Activated CD8-positive, alpha-beta T cell treated with anti-CD3 and anti-CD28 coated beads, Interleukin-2, amount 10 ng/mL, durations not matched to agents 7 days and 5 days (primary cell): ENCODE results near the gene POLG. TPM values are rescaled to one million over a fixed set of nuclear protein-coding genes. Genes with fewer than 3 reads are reported as not detected.

Experiments
- ATAC-seq: fragments of 150-1000 bp; cut with Tn5 transposase; one replicate; pipeline ENCODE4 v1.10.0; 2021; ENCODE audit warnings: moderate library complexity
- CTCF ChIA-PET: fragments of 350-600 bp; sonication (Branson Sonifier 250); formaldehyde crosslinking; loops from one replicate; lab custom pipeline; 2021; ENCODE audit warnings: antibody characterized with exemption; lab: Charles Lee
- POLR2A ChIA-PET: fragments of 350-600 bp; sonication (Branson Sonifier 250); formaldehyde crosslinking; loops from one replicate; lab custom pipeline; 2021; ENCODE audit warnings: antibody characterized with exemption; lab: Charles Lee
- DNase-seq: peaks from one replicate; pipeline ENCODE4 v3.0.0-alpha.2; 2020
- H3K27ac Mint-ChIP-seq: one replicate; pipeline ENCODE4 v1.8.0; 2021; ENCODE audit warnings: mild to moderate bottlenecking, mixed read lengths
- H3K27me3 Mint-ChIP-seq: one replicate; pipeline ENCODE4 v1.8.0; 2021; ENCODE audit warnings: low read depth, mixed read lengths
- H3K36me3 Mint-ChIP-seq: one replicate; pipeline ENCODE4 v1.8.0; 2021; ENCODE audit warnings: low read depth, mixed read lengths
- H3K4me1 Mint-ChIP-seq: one replicate; pipeline ENCODE4 v1.8.0; 2021; ENCODE audit warnings: low read depth, mixed read lengths
- H3K4me3 Mint-ChIP-seq: one replicate; pipeline ENCODE4 v1.8.0; 2021; ENCODE audit warnings: mild to moderate bottlenecking, mixed read lengths
- H3K9me3 Mint-ChIP-seq: one replicate; pipeline ENCODE4 v1.8.0; 2022; ENCODE audit warnings: mixed read lengths; ENCODE audit not compliant: insufficient read depth
- total RNA-seq, 2 experiments: library from RNA; stranded (reverse); gene quantifications; one replicate each; pipeline ENCODE4 v1.2.3, GENCODE V29; 2021

Gene POLG
- total RNA-seq, 2 experiments from 2014 or later, result 121 to 128 TPM

- no peak for DNase-seq
- Mint-ChIP-seq H3K4me1 (peaks cover 6% of the 10 kb centered on the region), H3K9me3 (no peaks in the 10 kb centered on the region), H3K4me3 (no peak overlapping the region), H3K36me3 (no peaks in the 10 kb centered on the region), H3K27me3 (peaks cover 82% of the 10 kb centered on the region), H3K27ac (no peak overlapping the region)
- ATAC-seq, result no peak
- ChIA-PET POLR2A (interaction anchor here (1.3 kb wide), 1 partner anchor 18 kb away, joined by 3 read pairs; no protein-coding TSS in a partner anchor), CTCF (interaction anchor here (0.8 to 4.8 kb wide), 4 partner anchors 8 to 32 kb away, joined by 3 to 35 read pairs (median 12); no protein-coding TSS in a partner anchor)
These were observed 42.6 kb upstream of the POLG start for GRCh38 chr15:89377024-89377841.

DNA sequence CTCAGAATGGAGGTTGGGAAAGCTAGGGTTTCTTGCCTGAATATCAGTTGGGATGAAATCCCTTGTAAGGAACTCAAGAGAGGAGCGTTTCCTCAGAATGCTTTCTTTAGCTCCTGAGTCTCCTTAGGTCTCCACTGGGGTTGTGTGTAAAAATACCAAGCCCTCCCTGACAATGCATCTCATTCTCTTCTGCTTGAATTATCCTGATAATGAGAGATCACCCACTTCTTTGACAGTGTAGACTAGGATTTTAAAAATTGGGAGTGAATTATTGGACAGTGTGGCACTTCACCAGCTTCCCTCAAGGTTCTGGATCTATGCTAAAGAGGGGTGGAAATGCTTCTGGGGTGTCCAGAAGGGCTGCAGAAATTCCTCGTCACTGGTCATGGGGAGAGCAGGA, 41.8 kb upstream of the POLG start:
- ATAC-seq, result no peak
- H3K4me3 Mint-ChIP-seq, result no peak overlapping the region
- ChIA-PET CTCF (interaction anchor here (0.8 to 4.8 kb wide), 3 partner anchors 8 to 23 kb away, joined by 3 to 35 read pairs (median 17); no protein-coding TSS in a partner anchor), POLR2A (no interaction called here)
- H3K36me3 Mint-ChIP-seq, result no peaks in the 10 kb centered on the region
- H3K4me1 Mint-ChIP-seq, result peaks cover 6% of the 10 kb centered on the region
- no peak overlapping the region for H3K27ac Mint-ChIP-seq
- peaks cover 85% of the 10 kb centered on the region for H3K27me3 Mint-ChIP-seq
- no peak for DNase-seq
- no peaks in the 10 kb centered on the region for H3K9me3 Mint-ChIP-seq

- Mint-ChIP-seq H3K36me3 (no peaks in the 10 kb centered on the region), H3K4me3 (no peak overlapping the region), H3K4me1 (peaks cover 9% of the 10 kb centered on the region), H3K27ac (no peak overlapping the region), H3K27me3 (peaks cover 82% of the 10 kb centered on the region), H3K9me3 (no peaks in the 10 kb centered on the region)
- ATAC-seq (no peak), DNase-seq (no peak)
- ChIA-PET POLR2A (no interaction called here), CTCF (interaction anchor here (0.6 to 3.8 kb wide), 2 partner anchors 16 to 116 kb away, joined by 3 to 35 read pairs; no protein-coding TSS in a partner anchor)
These were observed 40.7 kb upstream of the POLG start for GRCh38 chr15:89375093-89376005.

- CTCF ChIA-PET, result interaction anchor here (0.6 to 3.8 kb wide), 2 partner anchors 15 to 117 kb away, joined by 3 to 35 read pairs; no protein-coding TSS in a partner anchor
- Mint-ChIP-seq H3K27me3 (peaks cover 81% of the 10 kb centered on the region), H3K9me3 (no peaks in the 10 kb centered on the region), H3K27ac (no peak overlapping the region), H3K4me1 (peaks cover 9% of the 10 kb centered on the region), H3K36me3 (no peaks in the 10 kb centered on the region), H3K4me3 (no peak overlapping the region)
- POLR2A ChIA-PET, result no interaction called here
- no peak for DNase-seq
- ATAC-seq, result no peak
These were observed 39.7 kb upstream of the POLG start for GRCh38 chr15:89374086-89374981.

GRCh38 chr15:89372069-89372935, 37.7 kb upstream of the POLG start:
- Mint-ChIP-seq H3K36me3 (no peaks in the 10 kb centered on the region), H3K4me1 (peaks cover 4% of the 10 kb centered on the region), H3K27me3 (peaks cover 82% of the 10 kb centered on the region), H3K9me3 (no peaks in the 10 kb centered on the region), H3K27ac (no peak overlapping the region), H3K4me3 (no peak overlapping the region)
- CTCF ChIA-PET, result interaction anchor here (1.4 to 2.1 kb wide), 4 partner anchors 13 to 58 kb away, joined by 3 to 23 read pairs (median 5); no protein-coding TSS in a partner anchor
- DNase-seq (no peak), ATAC-seq (no peak)
- POLR2A ChIA-PET, result no interaction called here

DNA sequence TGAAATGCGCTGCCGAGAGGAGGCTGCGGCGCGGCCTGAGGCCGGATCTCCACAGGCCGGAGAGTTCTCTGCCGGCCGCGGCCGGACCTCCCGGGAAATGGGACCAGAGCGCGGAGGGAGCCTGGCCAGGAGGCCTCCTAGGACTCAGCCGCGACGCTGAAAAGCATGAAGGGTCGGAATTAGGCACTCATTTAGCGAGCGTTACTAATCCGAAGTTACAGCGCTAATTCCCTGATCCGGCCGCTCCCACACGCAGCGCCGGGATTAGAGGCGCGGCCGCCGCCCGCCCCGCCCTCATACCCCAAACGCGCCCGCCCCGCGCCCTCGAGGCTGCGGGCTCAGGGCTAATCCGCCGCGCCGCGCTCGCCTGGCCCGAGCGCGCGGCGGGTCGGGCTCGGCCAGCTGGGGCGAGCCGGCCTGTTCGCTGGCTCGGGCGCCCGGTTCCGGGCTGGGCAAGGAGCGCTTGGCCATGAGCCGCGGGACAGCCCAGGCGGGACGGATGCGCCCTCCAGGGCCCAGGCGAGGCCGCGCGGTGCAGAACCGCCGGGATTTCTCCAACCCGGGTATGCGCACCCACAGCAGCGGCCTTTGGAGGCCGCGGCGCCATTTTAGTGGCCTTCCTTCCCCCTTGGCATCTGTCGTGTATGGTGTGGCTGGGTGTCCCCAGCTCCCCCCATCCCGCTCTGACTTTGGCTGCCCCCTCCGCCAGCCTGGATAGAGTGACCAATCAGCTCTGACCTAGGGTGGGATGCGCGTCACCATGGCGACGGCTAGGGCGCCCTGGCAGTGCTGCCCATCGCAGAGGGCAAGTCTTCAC, 36.8 kb upstream of the POLG start:
- H3K27me3 Mint-ChIP-seq, result peaks cover 82% of the 10 kb centered on the region
- H3K27ac Mint-ChIP-seq, result no peak overlapping the region
- H3K36me3 Mint-ChIP-seq, result peaks cover 2% of the 10 kb centered on the region
- peaks cover 7% of the 10 kb centered on the region for H3K4me1 Mint-ChIP-seq
- DNase-seq, result no peak
- ChIA-PET CTCF (interaction anchor here (1.4 to 2.1 kb wide), 4 partner anchors 12 to 59 kb away, joined by 3 to 23 read pairs (median 5); no protein-coding TSS in a partner anchor), POLR2A (no interaction called here)
- H3K9me3 Mint-ChIP-seq, result no peaks in the 10 kb centered on the region
- no peak for ATAC-seq
- no peak overlapping the region for H3K4me3 Mint-ChIP-seq

DNA sequence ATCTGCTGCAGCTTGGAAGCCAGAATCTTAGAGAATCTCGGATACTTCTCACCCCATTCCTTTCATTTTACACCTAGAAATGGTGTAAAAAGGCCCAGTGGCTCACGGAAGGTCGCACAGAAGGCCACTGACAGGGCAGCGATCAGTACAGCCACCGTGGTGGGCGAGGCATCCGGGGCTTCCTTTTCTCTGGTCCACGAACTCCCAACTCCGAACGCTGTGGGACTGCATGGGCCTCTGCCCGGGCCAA, 36.3 kb upstream of the POLG start:
- peaks cover 2% of the 10 kb centered on the region for H3K36me3 Mint-ChIP-seq
- DNase-seq, result no peak
- no peak overlapping the region for H3K4me3 Mint-ChIP-seq
- ATAC-seq, result no peak
- H3K27me3 Mint-ChIP-seq, result peaks cover 84% of the 10 kb centered on the region
- CTCF ChIA-PET, result no interaction called here
- no peaks in the 10 kb centered on the region for H3K9me3 Mint-ChIP-seq
- H3K27ac Mint-ChIP-seq, result no peak overlapping the region
- POLR2A ChIA-PET, result no interaction called here
- peaks cover 7% of the 10 kb centered on the region for H3K4me1 Mint-ChIP-seq

GRCh38 chr15:89370120-89370977, 35.7 kb upstream of the POLG start:
- CTCF ChIA-PET, result interaction anchor here (3.3 kb wide), 1 partner anchor 11 kb away, joined by 33 read pairs; no protein-coding TSS in a partner anchor
- H3K4me3 Mint-ChIP-seq, result no peak overlapping the region
- peaks cover 2% of the 10 kb centered on the region for H3K36me3 Mint-ChIP-seq
- no peak for ATAC-seq
- POLR2A ChIA-PET, result no interaction called here
- no peaks in the 10 kb centered on the region for H3K9me3 Mint-ChIP-seq
- H3K4me1 Mint-ChIP-seq, result peaks cover 7% of the 10 kb centered on the region
- DNase-seq, result no peak
- no peak overlapping the region for H3K27ac Mint-ChIP-seq
- peaks cover 84% of the 10 kb centered on the region for H3K27me3 Mint-ChIP-seq

DNA sequence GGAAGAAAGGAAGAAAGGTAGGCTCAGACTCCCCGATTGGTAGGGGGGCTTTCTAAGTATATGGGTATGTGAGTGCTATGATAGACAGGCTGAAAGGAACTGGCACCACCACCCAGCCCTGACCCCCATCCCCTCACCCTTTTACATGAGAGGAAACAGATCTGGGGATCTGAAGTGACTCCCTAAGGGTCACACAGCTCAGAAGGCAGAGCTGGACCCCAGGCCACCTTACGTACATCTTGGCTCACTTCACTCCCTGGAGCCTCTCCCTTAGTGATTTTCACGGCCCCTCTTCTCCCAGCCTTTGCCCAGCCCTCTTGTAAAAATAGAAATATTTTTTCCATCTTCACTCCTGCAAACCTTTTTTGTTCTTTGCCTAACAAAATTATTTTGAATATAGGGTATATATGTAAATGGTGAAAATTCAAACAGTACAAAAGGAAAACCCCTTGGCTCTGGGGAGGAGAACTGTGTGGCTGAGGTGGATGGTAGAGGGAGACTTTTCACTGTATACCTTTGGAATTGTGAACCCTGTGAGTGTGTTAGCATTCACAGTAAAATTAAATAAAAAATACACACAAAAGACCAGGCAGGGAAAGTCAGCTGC, 34.8 kb upstream of the POLG start:
- H3K4me3 Mint-ChIP-seq, result no peak overlapping the region
- peaks cover 84% of the 10 kb centered on the region for H3K27me3 Mint-ChIP-seq
- ATAC-seq, result no peak
- peaks cover 7% of the 10 kb centered on the region for H3K4me1 Mint-ChIP-seq
- H3K36me3 Mint-ChIP-seq, result peaks cover 2% of the 10 kb centered on the region
- CTCF ChIA-PET, result interaction anchor here (0.6 to 3.3 kb wide), 4 partner anchors 7 to 49 kb away, joined by 3 to 33 read pairs (median 4); no protein-coding TSS in a partner anchor
- no peaks in the 10 kb centered on the region for H3K9me3 Mint-ChIP-seq
- POLR2A ChIA-PET, result no interaction called here
- no peak for DNase-seq
- no peak overlapping the region for H3K27ac Mint-ChIP-seq
